ENCODE data around the gene TGFBRAP1.
"Not testable (repeated sequence)": the region's sequence is repeated elsewhere in the genome, so short reads cannot be mapped to it uniquely, and the experiment has no call there.

TGFBRAP1 gene

DNA sequence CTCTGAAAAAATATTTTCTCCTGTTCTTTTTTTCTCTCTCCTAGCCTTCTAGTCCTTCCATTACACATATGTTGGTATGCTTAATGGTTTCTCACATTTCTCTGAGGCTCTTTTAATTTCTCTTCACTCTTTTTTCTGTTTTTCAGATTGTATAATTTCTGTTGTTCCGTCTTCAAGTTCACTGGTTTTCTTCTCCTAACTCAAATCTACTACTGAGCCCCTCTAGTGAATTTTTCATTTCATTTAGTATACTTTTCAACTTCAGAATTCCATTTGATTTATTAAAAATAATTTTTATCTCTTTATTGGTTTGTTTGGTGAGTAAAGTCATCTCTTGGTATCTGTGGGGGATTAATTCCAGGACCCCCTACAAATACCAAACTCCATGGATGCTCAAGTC lies 27.6 kb upstream of the TGFBRAP1 start:
- DNase-seq, result no peak

- DNase-seq, result no peak
Measured at GRCh38 chr2:105344704-105345345, 15.3 kb upstream of the TGFBRAP1 start.

- no peak for DNase-seq
Measured at GRCh38 chr2:105339414-105339813, 9.9 kb upstream of the TGFBRAP1 start.

DNA sequence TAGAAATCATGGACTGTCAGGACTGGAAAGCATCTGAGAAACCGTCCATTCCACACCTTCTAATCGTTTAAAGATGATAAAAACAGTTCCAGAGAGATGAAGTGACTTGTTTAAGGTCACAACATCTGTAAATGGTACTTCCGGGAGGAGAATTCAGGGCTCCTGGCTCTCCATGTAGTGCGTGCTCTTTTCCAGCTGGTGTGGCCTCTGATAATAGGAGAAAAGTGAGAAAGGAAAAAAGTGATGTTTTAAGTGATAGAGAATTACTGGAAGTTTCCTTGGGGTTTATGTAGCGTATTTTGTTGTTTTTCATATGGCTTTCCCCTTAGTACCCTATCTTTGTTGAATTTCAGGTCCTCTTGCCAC lies 8.5 kb upstream of the TGFBRAP1 start:
- DNase-seq, result no peak

DNA sequence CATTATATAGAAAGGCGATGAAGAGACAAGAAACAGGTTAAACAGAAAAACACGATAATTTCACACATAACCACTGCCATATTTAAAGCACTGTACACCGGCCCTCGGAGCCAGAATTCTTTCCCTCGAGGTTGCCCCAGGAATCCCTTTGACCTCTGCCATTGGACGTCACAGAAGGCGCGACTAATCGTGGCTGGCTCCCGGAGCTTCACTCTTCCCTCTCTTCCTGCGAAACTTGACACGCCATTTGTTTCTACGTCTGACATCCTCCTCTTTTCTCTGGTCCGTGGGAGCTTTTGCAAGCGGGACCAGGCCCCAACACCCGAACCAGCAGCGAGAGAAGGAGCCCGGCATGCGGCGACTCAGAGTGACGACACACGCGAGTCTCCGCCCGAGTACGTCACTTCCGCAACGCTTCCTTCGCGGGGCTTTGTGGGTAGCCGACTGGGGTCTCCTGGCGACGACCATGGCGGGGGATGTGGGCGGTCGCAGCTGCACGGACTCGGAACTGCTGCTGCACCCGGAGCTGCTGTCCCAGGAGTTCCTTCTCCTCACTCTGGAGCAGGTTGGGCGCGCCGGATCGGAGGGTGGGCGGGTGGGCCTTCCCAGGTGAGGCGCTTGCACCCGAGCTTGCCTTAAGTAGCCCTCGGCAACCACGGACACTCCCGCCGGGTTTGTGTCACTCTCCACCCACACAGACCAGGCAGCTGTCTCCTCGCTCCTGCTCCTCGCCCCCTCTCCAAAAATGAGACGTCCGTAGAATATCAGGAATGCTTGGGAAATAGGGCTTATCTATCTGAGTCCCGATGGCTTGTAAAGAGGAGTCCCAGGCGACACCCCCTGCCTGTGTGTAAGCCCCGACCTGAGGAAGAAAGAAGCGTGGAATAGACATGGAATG lies 7.8 kb upstream of the TGFBRAP1 start, which contains the start of gene C2orf49:
TSS of gene C2orf49 (plus strand) at position 419 of the 898 bp plus-strand sequence. CDS start at position 467, 48 bp downstream.
- peak; percentile 55 to 56 for DNase-seq

DNA sequence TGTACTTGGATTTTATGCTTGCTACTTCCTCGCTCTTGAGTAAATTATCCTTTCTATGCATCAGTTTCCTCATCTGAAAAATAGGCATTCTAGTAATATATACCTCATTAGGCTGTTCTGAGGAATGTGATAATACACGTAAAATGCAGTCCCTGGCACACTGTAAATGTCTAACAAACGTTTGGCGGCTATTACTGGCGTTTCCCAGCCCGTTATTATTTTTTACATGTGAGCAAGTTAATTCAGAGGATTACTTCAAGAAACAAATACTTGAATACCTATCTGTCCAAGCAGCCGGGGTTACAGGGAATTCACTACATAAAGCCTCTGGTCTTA lies 7.2 kb upstream of the TGFBRAP1 start:
- DNase-seq, result no peak

- no peak for DNase-seq
Measured at GRCh38 chr2:105335469-105335868, 5.9 kb upstream of the TGFBRAP1 start.

DNA sequence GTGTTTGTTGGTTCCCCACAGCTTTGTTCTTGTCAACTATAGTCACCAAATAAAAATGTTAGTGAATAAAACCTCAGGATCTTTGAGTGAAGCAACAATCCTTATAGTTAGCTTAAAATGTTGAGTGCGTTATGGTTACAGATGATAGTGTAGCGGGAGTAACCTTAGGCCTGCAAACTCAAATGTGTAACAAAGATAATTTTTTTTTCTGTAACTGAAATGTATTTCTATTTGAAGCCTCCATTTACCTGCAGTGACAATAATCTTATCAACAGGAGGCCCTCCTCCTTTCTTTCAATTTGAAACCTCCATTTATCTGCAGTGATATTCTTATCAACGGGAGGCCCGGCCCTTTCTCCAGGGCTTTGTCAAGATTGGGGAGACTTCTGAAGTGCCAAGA lies 4.7 kb upstream of the TGFBRAP1 start:
- DNase-seq, result no peak

DNA sequence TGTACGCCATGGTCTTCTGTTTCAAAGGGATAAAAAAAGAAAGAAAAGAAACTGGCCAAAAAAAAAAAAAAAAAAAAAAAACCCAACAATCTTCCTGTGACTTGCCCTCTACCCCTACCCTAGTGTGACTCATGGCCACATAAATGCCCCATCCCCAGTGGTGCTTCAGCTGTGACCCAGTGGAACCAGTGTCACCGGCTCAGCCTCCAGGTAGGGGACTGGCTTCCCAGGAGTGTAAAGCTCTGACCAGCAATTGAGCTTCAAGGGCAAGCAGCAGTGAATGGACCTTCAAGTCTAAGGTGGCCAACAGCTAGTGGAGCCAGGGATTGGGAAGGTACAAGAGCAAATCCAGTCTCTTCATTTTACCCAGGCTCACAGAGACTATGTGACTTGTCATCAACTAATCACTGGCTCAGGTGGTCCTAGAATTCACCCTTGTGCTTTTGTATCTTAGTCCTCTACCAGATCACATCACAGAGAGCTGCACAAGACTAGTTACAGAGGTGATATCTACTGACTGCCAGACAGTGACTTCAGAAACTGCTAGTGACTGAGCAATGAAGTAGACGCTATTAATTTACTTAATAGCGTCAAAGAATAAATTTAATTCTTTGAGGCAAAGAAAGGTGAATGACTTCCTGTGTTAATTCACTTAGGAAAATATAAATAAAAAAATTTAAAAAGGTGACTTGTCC lies 1.3 kb upstream of the TGFBRAP1 start:
- peak in 1 of 2 experiments; percentile 0 for DNase-seq

DNA sequence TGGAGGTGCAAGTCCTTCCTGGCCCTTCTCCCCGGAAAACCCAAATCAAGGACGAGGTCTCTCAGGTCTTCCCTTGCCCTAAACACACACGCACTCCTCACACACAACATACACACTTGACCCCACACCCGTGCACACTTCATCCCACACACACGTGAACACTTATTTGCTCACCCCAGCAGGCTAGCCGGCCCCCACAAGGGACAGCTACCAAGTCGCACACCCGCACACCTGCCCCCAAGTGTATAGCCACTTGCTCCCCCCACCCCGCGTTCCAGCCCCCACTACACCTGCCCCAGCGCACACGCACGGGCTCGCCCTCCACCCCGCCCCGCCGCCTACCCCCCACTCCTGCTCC lies 359 bp downstream of the TGFBRAP1 start:
- no peak for DNase-seq

DNA sequence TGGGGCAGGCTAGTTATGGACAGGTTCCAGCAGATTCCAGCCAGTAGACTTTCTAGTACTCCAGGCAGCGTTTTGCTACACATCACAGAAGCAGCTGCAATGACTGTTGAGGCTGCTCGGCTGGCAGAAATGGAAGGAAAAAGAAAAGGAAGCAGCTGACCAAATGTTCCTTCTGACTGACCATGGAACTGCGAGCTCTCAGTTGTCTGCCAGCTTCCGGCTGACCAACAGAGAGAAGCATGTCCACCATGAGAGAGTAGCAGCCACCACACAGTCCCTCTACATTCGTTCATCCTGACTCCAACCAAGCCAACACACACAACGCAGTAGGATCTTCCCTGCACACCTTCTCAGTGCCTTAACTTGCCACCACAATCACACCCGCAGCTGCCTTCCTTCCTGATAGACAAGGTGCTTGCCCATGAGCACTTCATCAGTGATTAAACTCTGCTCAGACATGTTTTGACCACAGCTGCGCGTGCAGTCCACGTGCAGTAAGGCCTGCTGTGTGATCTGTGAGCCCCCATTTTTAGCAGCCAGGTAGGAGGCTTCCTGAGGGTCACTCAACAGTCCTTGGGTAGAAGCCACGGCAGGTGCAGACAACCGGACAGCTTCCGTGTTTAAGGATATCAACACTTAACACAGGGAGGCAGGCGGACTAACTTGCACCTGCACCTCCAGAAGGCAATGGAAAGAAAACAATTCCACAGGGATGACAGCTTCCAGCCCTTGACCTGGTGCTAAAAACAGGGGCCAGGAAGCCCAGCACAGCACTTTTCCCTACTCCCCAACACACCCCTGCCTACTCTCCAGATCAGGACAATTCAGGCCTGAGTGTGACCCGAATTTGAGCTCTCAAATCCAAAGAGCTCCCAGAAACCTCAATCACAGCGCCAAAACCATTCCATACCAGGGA lies 996 bp downstream of the TGFBRAP1 start:
- DNase-seq, result peak in 1 of 2 experiments; percentile 13

- no peak for DNase-seq
Measured at GRCh38 chr2:105327690-105328089, 1.8 kb downstream of the TGFBRAP1 start.

GRCh38 chr2:105327271-105327670 lies 2.3 kb downstream of the TGFBRAP1 start:
- DNase-seq, result not testable (repeated sequence)

- DNase-seq, result no peak
Measured at GRCh38 chr2:105325389-105325963, 4.1 kb downstream of the TGFBRAP1 start.

- no peak for DNase-seq
Measured at GRCh38 chr2:105324732-105325131, 4.8 kb downstream of the TGFBRAP1 start.

GRCh38 chr2:105324101-105324500 lies 5.4 kb downstream of the TGFBRAP1 start:
- no peak for DNase-seq

DNA sequence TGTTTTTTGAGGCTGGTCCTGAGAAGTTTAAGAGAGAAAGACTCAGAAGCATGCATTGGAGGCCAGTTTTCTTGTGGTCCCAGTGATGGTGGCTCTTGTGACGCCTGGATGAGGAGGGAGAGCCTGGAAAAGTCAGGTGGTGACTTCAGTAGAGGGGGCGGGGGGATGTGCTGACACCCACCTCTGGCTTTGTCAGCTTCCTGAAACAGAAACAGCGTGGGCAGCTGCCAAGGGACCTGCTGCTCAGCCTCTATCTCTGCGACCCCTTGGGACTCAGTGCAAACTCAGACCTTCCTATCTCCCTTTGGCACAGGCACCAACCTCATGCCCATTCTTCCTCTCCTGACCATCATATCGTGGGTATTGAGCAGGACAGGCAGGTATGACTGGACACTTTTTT lies 6.4 kb downstream of the TGFBRAP1 start:
- no peak for DNase-seq

DNA sequence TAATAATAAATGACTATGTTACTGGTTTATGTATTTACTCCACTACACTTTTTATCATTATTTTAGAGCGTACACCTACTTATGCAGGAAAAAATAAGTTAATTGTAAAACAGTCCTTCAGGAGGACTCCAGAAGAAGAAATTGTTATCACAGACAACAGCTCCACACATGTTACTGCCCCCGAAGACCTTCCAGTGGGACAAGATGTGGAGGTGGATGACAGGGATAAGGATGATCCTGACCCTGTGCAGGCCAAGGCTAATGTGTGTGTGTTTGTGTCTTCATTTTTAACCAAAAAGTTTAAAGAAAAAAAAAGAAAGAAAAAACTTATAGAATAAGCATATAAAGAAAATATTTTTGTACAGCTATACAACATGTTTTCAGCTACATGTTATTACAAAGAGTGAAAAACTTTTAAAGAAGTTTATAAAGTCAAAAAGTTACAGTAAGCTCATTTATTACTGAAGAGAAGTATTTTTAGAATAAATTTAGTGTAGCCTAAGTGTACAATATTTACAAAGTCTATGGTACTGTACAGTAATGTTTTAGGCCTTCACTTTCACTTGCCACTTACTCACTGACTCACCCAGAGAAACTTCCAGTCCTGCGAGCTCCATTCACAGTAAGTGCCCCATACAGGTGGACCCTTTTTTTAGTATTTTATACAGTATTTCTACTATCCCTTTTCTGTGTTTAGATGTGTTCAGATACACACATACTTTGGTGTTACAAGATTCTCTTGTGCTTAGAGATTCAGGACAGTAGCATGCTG lies 7.5 kb downstream of the TGFBRAP1 start:
- DNase-seq, result no peak

- no peak for DNase-seq
Measured at GRCh38 chr2:105320651-105321215, 8.8 kb downstream of the TGFBRAP1 start.

DNA sequence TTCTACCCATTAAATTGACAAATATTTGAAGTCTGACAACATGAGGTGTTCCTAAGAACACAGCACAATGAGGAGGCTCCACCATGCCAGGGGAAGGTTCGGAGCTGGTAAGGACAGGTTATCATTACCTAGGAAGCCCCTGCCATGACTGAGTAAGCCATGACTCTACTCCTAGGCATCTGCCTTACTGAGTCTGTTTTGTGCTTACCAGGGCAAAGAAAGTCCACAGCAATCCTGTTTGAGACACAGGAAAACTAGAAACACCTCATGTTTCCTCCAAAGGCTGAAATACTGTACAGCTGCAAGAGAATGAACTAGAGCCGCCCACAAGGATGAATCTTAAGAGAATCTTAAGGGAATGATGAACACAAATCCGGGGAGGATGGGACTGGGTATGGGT lies 11.6 kb downstream of the TGFBRAP1 start:
- DNase-seq, result no peak

GRCh38 chr2:105315314-105315713 lies 14.2 kb downstream of the TGFBRAP1 start:
- no peak for DNase-seq

Measured in NCI-H187 (cell line).